ENCODE data around the gene ADAM8. TPM values are rescaled to one million over a fixed set of nuclear protein-coding genes. Genes with fewer than 3 reads are reported as not detected.

The ADAM8 gene
- total RNA-seq, 1 experiment from 2014 or later: 16.8 TPM

GRCh38 chr10:133310789-133311188 is 34.1 kb upstream of the ADAM8 start:
- CTCF ChIA-PET: no interaction called here
- Histone ChIP-seq H3K9me3 (no peaks in the 10 kb centered on the region), H3K27me3 (replicated peaks; ENCODE audit: control insufficient read depth, insufficient read depth, low read length) (no peaks in the 10 kb centered on the region), H3K36me3 (ENCODE audit: control insufficient read depth, insufficient read depth, low read length) (peaks cover 6% of the 10 kb centered on the region), H3K4me3 (ENCODE audit: low read depth, low read length) (no peak overlapping the region), H3K4me1 (peaks cover 7% of the 10 kb centered on the region)
- H3K9me3 Mint-ChIP-seq (ENCODE audit: unreplicated experiment): no peaks in the 10 kb centered on the region
- POLR2A ChIA-PET: no interaction called here
- no peak for DNase-seq
- no peaks in the 10 kb centered on the region for H3K27me3 Mint-ChIP-seq (ENCODE audit: insufficient read depth, unreplicated experiment)
- peaks cover 7% of the 10 kb centered on the region for H3K4me1 Mint-ChIP-seq (ENCODE audit: low read depth, unreplicated experiment)
- peaks cover 47% of the 10 kb centered on the region for H3K36me3 Mint-ChIP-seq (ENCODE audit: insufficient read depth, unreplicated experiment)
- intact Hi-C loops (cut with micrococcal nuclease; ENCODE audit: unreplicated experiment): no loop called here
- H3K4me3 Mint-ChIP-seq (ENCODE audit: unreplicated experiment): no peak overlapping the region
- TF ChIP-seq CTCF (IDR thresholded peaks at IDR 0.05; ENCODE audit: insufficient read depth in 1 of 2, low read depth in 1 of 2, low read length in 1 of 2, severe bottlenecking in 1 of 2, unreplicated experiment in 1 of 2): no peak
- BruUV-seq (replicated peaks): no TSS peak
- no peak overlapping the region for H3K27ac Mint-ChIP-seq (ENCODE audit: unreplicated experiment)

GRCh38 chr10:133310399-133310755 is 33.7 kb upstream of the ADAM8 start:
- Mint-ChIP-seq H3K4me3 (ENCODE audit: unreplicated experiment) (no peak overlapping the region), H3K9me3 (ENCODE audit: unreplicated experiment) (no peaks in the 10 kb centered on the region), H3K36me3 (ENCODE audit: insufficient read depth, unreplicated experiment) (peaks cover 47% of the 10 kb centered on the region), H3K27me3 (ENCODE audit: insufficient read depth, unreplicated experiment) (no peaks in the 10 kb centered on the region), H3K4me1 (ENCODE audit: low read depth, unreplicated experiment) (peaks cover 10% of the 10 kb centered on the region), H3K27ac (ENCODE audit: unreplicated experiment) (no peak overlapping the region)
- no peaks in the 10 kb centered on the region for H3K27me3 ChIP-seq (replicated peaks; ENCODE audit: control insufficient read depth, insufficient read depth, low read length)
- no peak overlapping the region for H3K4me3 ChIP-seq (ENCODE audit: low read depth, low read length)
- intact Hi-C loops (cut with micrococcal nuclease; ENCODE audit: unreplicated experiment): no loop called here
- peaks cover 7% of the 10 kb centered on the region for H3K4me1 ChIP-seq
- H3K9me3 ChIP-seq: no peaks in the 10 kb centered on the region
- ChIA-PET CTCF (no interaction called here), POLR2A (no interaction called here)
- BruUV-seq (replicated peaks): no TSS peak
- DNase-seq: no peak
- peaks cover 6% of the 10 kb centered on the region for H3K36me3 ChIP-seq (ENCODE audit: control insufficient read depth, insufficient read depth, low read length)
- no peak for TF ChIP-seq CTCF (IDR thresholded peaks at IDR 0.05; ENCODE audit: insufficient read depth in 1 of 2, low read depth in 1 of 2, low read length in 1 of 2, severe bottlenecking in 1 of 2, unreplicated experiment in 1 of 2)

GRCh38 chr10:133309720-133310398 is 33.2 kb upstream of the ADAM8 start:
- H3K27me3 Mint-ChIP-seq (ENCODE audit: insufficient read depth, unreplicated experiment): no peaks in the 10 kb centered on the region
- H3K4me1 ChIP-seq: peaks cover 7% of the 10 kb centered on the region
- no peak overlapping the region for H3K4me3 ChIP-seq (ENCODE audit: low read depth, low read length)
- peaks cover 47% of the 10 kb centered on the region for H3K36me3 Mint-ChIP-seq (ENCODE audit: insufficient read depth, unreplicated experiment)
- no TSS peak for BruUV-seq (replicated peaks)
- ChIA-PET CTCF (no interaction called here), POLR2A (no interaction called here)
- no peak overlapping the region for H3K27ac Mint-ChIP-seq (ENCODE audit: unreplicated experiment)
- TF ChIP-seq CTCF (IDR thresholded peaks at IDR 0.05; ENCODE audit: insufficient read depth in 1 of 2, low read depth in 1 of 2, low read length in 1 of 2, severe bottlenecking in 1 of 2, unreplicated experiment in 1 of 2): no peak
- intact Hi-C loops (cut with micrococcal nuclease; ENCODE audit: unreplicated experiment): loop anchor here (1.0 to 5.0 kb wide), 5 partner anchors 48 to 168 kb away; partner anchors contain the start of genes MTG1 and PAOX
- H3K4me3 Mint-ChIP-seq (ENCODE audit: unreplicated experiment): peak overlapping the region; percentile 99
- no peaks in the 10 kb centered on the region for H3K9me3 Mint-ChIP-seq (ENCODE audit: unreplicated experiment)
- no peak for DNase-seq
- no peaks in the 10 kb centered on the region for H3K9me3 ChIP-seq
- H3K4me1 Mint-ChIP-seq (ENCODE audit: low read depth, unreplicated experiment): peaks cover 15% of the 10 kb centered on the region
- no peaks in the 10 kb centered on the region for H3K27me3 ChIP-seq (replicated peaks; ENCODE audit: control insufficient read depth, insufficient read depth, low read length)
- H3K36me3 ChIP-seq (ENCODE audit: control insufficient read depth, insufficient read depth, low read length): peaks cover 6% of the 10 kb centered on the region
